ENCODE measurements around the gene COPB1.

The COPB1 gene

GRCh38 chr11:14425621-14426020 lies 74.0 kb downstream of the COPB1 start:
- no peak for DNase-seq (ENCODE audit: low read depth, low spot score)

DNA sequence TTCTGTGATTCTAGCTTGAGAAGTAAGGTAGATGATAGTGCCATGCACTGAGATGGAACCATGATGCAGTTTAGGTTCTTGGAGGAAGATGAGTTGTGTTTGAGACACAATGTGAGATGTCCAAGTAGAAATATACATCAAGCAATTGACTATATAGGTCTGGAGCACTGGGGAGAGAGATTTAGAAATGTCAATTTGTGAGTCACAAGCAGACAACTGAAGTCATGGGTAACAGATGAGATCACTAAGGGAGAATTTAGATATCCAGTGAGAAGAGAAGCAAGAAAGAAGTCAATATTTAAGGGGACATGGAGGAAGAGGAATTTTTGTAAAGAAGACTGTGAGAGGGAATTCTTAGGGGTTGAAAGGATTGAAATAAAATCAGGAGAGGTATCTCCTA lies 75.5 kb downstream of the COPB1 start:
- no peak for DNase-seq (ENCODE audit: low read depth, low spot score)

DNA sequence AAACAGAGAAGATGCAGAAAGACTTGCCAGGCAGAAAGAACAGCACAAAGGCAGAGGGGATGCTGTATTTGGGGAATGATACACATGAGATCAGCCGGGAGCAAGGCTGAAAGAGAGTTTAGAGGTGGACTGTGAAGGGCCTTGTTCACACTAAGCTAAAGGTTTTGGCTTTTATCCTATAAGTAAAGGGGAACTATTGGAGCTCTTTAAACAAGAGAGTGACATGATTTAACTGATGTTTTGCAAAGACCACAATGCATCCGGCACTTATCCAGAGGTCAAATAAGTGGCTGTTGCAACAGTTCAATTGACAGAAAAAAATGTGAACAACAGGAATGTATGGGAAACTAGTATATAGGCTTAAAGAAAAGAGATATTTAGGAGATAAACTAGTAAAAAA lies 76.0 kb downstream of the COPB1 start:
- no peak for DNase-seq (ENCODE audit: low read depth, low spot score)

- DNase-seq (ENCODE audit: low read depth, low spot score): no peak
Observed at GRCh38 chr11:14422814-14423182, 76.8 kb downstream of the COPB1 start.

- DNase-seq (ENCODE audit: low read depth, low spot score): no peak
Observed at GRCh38 chr11:14422052-14422813, 77.4 kb downstream of the COPB1 start.

GRCh38 chr11:14420223-14420622 lies 79.4 kb downstream of the COPB1 start:
- DNase-seq (ENCODE audit: low read depth, low spot score): no peak

DNA sequence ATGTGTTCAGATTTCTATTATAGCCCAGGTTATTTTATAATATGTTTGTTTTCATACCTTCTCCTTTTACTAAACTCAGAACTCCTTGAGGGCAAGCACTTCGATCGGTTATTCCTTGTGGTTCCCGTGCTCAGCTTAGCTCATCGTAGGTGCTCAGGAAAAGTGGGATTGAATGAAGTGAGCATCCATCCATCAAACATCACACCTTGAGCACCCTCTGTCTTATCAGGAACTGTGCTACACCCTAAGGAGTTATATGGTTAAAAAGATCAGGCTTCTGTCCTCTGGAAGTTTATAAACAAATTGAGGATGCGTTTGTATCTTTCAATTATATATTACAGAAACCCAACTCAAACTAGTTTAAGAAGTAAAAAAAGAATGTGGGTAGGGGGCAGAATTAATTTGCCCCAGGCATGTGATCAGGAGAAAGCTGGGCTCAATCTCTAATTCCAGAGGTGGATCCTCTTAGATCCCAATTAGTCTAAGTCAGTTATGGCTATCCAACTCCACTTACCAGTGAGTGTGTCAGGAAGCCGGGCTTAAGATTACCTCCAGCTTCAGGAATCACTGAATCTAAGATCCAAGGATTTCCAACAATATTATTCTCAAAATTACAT lies 80.7 kb downstream of the COPB1 start:
- no peak for DNase-seq (ENCODE audit: low read depth, low spot score)

GRCh38 chr11:14417617-14418374 lies 81.8 kb downstream of the COPB1 start:
- no peak for DNase-seq (ENCODE audit: low read depth, low spot score)

- DNase-seq (ENCODE audit: low read depth, low spot score): no peak
Observed at GRCh38 chr11:14417186-14417585, 82.4 kb downstream of the COPB1 start.

DNA sequence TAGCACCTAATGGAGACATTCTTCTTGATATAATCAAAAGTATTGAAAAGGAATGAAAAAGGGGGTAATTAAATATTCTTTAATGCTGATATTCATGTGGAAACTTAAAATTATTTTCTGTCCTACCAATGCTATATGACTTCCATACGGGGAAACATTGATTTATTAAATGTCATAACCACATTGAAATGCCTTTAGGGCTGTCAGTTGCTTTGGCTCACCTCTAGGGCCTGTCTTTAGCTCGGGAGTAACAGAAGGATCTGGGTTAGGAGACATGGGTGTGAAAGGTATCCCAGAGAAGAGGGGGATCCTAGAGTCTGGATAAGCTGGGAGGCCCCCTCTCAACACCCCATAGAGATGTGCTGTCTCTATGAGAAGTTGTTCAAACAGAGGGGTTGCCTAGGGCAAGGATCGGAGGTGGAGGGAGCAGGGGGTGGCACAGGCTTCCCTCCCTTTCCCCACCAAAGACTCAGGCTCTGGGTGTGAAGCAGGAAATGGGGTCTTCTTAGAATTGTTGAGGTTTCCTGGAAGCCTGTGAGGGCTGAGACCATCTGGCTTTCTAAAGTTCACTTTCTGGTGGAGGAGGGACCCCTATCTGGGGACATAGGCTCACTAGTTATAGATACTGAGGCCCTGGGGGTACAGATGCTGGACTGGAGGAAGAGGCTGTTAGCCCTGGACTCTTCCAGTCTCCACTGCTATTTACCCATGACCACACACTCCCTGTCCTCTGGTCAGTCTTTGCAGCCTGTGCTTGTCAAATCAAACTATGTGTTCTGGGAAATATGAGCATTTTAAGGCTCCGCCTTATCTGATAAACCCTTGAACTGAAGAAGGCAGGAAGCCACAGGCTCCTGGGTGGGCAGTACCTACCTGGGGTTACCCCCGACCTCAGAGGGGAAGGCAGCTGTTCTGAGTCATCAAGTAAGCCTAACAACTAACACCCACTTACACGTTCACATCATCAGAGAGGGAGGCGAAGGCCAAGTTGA lies 84.8 kb downstream of the COPB1 start:
- DNase-seq (ENCODE audit: low read depth, low spot score): peak; percentile 57

GRCh38 chr11:14413307-14414069 lies 86.1 kb downstream of the COPB1 start:
- no peak for DNase-seq (ENCODE audit: low read depth, low spot score)

GRCh38 chr11:14411818-14412217 lies 87.8 kb downstream of the COPB1 start:
- DNase-seq (ENCODE audit: low read depth, low spot score): no peak

DNA sequence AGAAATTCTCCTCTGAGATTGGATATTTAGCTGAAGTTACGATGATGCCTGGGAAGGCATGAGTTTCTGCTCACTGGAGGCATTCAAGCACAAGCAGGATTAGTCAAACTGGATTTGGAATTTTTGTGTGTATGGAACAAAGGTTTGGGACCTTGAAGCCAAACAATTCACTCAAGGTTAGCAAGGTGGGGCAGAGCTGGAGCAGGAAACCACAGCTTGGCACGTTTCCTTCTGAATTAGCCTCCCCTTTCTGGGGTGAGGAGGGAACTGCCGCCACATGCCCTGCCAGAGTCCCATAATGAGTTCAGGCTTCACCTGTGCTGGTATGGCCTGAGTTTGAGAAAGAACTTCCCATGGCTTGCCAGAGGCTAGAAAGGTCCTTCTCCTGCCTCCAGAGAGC lies 89.7 kb downstream of the COPB1 start:
- DNase-seq (ENCODE audit: low read depth, low spot score): no peak

- no peak for DNase-seq (ENCODE audit: low read depth, low spot score)
Observed at GRCh38 chr11:14408612-14409011, 91.0 kb downstream of the COPB1 start.
